ENCODE measurements around the gene RAB40C. TPM values are rescaled to one million over a fixed set of nuclear protein-coding genes. Genes with fewer than 3 reads are reported as not detected.

The RAB40C gene
- total RNA-seq, 1 experiment from 2014 or later, result 22.5 TPM

GRCh38 chr16:630815-631405, 41.0 kb downstream of the RAB40C start, which contains the start of gene WFIKKN1 (continued):
- TF ChIP-seq, protein P1, sequence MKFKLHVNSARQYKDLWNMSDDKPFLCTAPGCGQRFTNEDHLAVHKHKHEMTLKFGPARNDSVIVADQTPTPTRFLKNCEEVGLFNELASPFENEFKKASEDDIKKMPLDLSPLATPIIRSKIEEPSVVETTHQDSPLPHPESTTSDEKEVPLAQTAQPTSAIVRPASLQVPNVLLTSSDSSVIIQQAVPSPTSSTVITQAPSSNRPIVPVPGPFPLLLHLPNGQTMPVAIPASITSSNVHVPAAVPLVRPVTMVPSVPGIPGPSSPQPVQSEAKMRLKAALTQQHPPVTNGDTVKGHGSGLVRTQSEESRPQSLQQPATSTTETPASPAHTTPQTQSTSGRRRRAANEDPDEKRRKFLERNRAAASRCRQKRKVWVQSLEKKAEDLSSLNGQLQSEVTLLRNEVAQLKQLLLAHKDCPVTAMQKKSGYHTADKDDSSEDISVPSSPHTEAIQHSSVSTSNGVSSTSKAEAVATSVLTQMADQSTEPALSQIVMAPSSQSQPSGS (CRISPR knock-in tag; IDR thresholded peaks at IDR 0.05; ENCODE audit: borderline replicate concordance, low read depth), result no peak
- TF ChIP-seq RELA (CRISPR knock-in tag; IDR thresholded peaks at IDR 0.05; ENCODE audit: borderline replicate concordance), result no peak
- peak; percentile 48; the same call in 1 of the 2 replicates for TF ChIP-seq ZNF423 (CRISPR knock-in tag; IDR thresholded peaks at IDR 0.05)
- TF ChIP-seq, protein P2, sequence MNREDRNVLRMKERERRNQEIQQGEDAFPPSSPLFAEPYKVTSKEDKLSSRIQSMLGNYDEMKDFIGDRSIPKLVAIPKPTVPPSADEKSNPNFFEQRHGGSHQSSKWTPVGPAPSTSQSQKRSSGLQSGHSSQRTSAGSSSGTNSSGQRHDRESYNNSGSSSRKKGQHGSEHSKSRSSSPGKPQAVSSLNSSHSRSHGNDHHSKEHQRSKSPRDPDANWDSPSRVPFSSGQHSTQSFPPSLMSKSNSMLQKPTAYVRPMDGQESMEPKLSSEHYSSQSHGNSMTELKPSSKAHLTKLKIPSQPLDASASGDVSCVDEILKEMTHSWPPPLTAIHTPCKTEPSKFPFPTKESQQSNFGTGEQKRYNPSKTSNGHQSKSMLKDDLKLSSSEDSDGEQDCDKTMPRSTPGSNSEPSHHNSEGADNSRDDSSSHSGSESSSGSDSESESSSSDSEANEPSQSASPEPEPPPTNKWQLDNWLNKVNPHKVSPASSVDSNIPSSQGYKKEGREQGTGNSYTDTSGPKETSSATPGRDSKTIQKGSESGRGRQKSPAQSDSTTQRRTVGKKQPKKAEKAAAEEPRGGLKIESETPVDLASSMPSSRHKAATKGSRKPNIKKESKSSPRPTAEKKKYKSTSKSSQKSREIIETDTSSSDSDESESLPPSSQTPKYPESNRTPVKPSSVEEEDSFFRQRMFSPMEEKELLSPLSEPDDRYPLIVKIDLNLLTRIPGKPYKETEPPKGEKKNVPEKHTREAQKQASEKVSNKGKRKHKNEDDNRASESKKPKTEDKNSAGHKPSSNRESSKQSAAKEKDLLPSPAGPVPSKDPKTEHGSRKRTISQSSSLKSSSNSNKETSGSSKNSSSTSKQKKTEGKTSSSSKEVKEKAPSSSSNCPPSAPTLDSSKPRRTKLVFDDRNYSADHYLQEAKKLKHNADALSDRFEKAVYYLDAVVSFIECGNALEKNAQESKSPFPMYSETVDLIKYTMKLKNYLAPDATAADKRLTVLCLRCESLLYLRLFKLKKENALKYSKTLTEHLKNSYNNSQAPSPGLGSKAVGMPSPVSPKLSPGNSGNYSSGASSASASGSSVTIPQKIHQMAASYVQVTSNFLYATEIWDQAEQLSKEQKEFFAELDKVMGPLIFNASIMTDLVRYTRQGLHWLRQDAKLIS (CRISPR knock-in tag; IDR thresholded peaks at IDR 0.05; ENCODE audit: borderline replicate concordance), result no peak

DNA sequence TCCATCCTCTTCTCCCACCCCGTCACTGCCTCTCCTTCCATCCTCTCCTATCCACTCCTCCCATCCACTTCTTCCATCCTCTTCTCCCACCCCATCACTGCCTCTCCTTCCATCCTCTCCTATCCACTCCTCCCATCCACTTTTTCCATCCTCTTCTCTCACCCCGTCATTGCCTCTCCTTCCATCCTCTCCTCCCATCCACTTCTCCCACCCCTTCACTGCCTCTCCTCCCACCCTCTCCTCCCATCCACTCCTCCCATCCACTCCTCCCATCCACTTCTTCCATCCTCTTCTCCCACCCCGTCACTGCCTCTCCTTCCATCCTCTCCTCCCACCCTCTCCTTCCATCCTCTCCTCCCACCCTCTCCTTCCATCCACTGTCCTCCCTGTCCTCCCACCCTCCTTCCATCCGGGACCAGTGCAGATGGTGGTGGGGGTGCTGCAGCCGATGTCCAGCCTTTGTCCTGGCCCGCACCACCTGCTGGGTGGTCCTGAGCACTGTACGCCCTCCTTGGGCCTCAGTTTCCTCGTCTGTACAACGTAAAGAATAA, 42.0 kb downstream of the RAB40C start:
- DNase-seq (ENCODE audit: low spot score), result no peak
- ChIA-PET POLR2A (no interaction called here), CTCF (interaction anchor here (0.9 to 2.7 kb wide), 4 partner anchors 10 to 31 kb away, joined by 3 to 18 read pairs (median 8); partner anchors contain the start of gene WDR90)
- Mint-ChIP-seq H3K27me3 (ENCODE audit: low read depth) (peaks cover 4% of the 10 kb centered on the region; the same call in 1 of the 2 replicates), H3K27ac (no peak overlapping the region), H3K36me3 (no peaks in the 10 kb centered on the region), H3K4me3 (no peak overlapping the region), H3K4me1 (peaks cover 18% of the 10 kb centered on the region), H3K9me3 (no peaks in the 10 kb centered on the region)
- TF ChIP-seq ZNF232 (CRISPR knock-in tag; IDR thresholded peaks at IDR 0.05), result no peak
- no peak for TF ChIP-seq TEAD4 (CRISPR knock-in tag; IDR thresholded peaks at IDR 0.05)
- TF ChIP-seq ATF1 (CRISPR knock-in tag; IDR thresholded peaks at IDR 0.05), result no peak
- TF ChIP-seq ZNF532 (CRISPR knock-in tag; IDR thresholded peaks at IDR 0.05; ENCODE audit: borderline replicate concordance), result no peak
- TF ChIP-seq, protein P3, sequence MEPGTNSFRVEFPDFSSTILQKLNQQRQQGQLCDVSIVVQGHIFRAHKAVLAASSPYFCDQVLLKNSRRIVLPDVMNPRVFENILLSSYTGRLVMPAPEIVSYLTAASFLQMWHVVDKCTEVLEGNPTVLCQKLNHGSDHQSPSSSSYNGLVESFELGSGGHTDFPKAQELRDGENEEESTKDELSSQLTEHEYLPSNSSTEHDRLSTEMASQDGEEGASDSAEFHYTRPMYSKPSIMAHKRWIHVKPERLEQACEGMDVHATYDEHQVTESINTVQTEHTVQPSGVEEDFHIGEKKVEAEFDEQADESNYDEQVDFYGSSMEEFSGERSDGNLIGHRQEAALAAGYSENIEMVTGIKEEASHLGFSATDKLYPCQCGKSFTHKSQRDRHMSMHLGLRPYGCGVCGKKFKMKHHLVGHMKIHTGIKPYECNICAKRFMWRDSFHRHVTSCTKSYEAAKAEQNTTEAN (CRISPR knock-in tag; IDR thresholded peaks at IDR 0.05), result no peak
- ATAC-seq, result no peak

Measured in WTC11 (cell line).